Keratinocyte (primary cell): Measurements from ENCODE around the gene SYMPK.

Source experiments
- CTCF ChIP-seq, 3 experiments: IDR thresholded peaks in 1 of 3; conservative IDR thresholded peaks in 1 of 3; optimal IDR thresholded peaks in 1 of 3; 2 replicates in 2 of 3; 3 replicates in 1 of 3; pipeline versions ENCODE3 to v1.5.1; 2011; ENCODE audit warnings: low read length in 3 of 3, mild to moderate bottlenecking in 3 of 3, moderate library complexity in 2 of 3, control low read depth in 1 of 3, inconsistent platforms in 1 of 3; ENCODE audit not compliant: insufficient read depth in 2 of 3; ENCODE audit errors: extremely low read depth in 1 of 3
- EZH2 ChIP-seq: IDR thresholded peaks from one replicate; pipeline ENCODE4 v1.6.1; 2012; ENCODE audit warnings: inconsistent platforms, mild to moderate bottlenecking, low read length, moderate library complexity

- TF ChIP-seq EZH2 (no peak), CTCF (optimal IDR thresholded peaks at IDR 0.05 in 1 of 3, IDR thresholded peaks at IDR 0.05 in 1 of 3, conservative IDR thresholded peaks at IDR 0.05 in 1 of 3; ENCODE audit: extremely low read depth in 1 of 3, insufficient read depth in 2 of 3, low read length in 3 of 3) (no peak)
Measured at GRCh38 chr19:45902651-45903625, 40.0 kb upstream of the SYMPK start.
